Osteocyte (in vitro differentiated cells): Measurements from ENCODE around the gene KLHDC4. TPM values are rescaled to one million over a fixed set of nuclear protein-coding genes. Genes with fewer than 3 reads are reported as not detected.
"Not testable (repeated sequence)": the region's sequence is repeated elsewhere in the genome, so short reads cannot be mapped to it uniquely, and the experiment has no call there.

Experiments used
- DNase-seq: peaks from one replicate; pipeline ENCODE4 v3.0.0; 2021; ENCODE audit warnings: mixed read lengths; ENCODE audit not compliant: unreplicated experiment; ENCODE audit errors: extremely low spot score
- H3K27ac Mint-ChIP-seq: one replicate; pipeline ENCODE4 v1.8.0; 2021; ENCODE audit warnings: mild to moderate bottlenecking, mixed read lengths; ENCODE audit not compliant: unreplicated experiment
- H3K27me3 Mint-ChIP-seq: one replicate; pipeline ENCODE4 v1.8.0; 2021; ENCODE audit warnings: mixed read lengths; ENCODE audit not compliant: unreplicated experiment
- H3K36me3 Mint-ChIP-seq: one replicate; pipeline ENCODE4 v1.8.0; 2021; ENCODE audit warnings: mixed read lengths; ENCODE audit not compliant: unreplicated experiment
- H3K4me1 Mint-ChIP-seq: one replicate; pipeline ENCODE4 v1.8.0; 2021; ENCODE audit warnings: mixed read lengths; ENCODE audit not compliant: unreplicated experiment
- H3K4me3 Mint-ChIP-seq: one replicate; pipeline ENCODE4 v1.8.0; 2021; ENCODE audit warnings: mild to moderate bottlenecking, moderate library complexity, mixed read lengths; ENCODE audit not compliant: unreplicated experiment
- H3K9me3 Mint-ChIP-seq: one replicate; pipeline ENCODE4 v1.8.0; 2021; ENCODE audit warnings: mixed read lengths; ENCODE audit not compliant: unreplicated experiment
- total RNA-seq: library from RNA; stranded (reverse); gene quantifications from 2 replicates; pipeline ENCODE4 v1.2.1, GENCODE V29; 2021
- TF ChIP-seq, protein P1 (sequence below): fragments of 200-600 bp; sonication (generic); IDR thresholded peaks from 2 replicates; pipeline ENCODE4 v1.5.0; 2021; ENCODE audit warnings: antibody characterized with exemption, mild to moderate bottlenecking, moderate library complexity

KLHDC4 gene
- total RNA-seq, 1 donor from 2014 or later: 31.0 TPM

GRCh38 chr16:87685405-87685755 lies 80.4 kb downstream of the KLHDC4 start:
- Mint-ChIP-seq H3K27ac (no peak overlapping the region), H3K27me3 (no peaks in the 10 kb centered on the region), H3K4me3 (no peak overlapping the region), H3K4me1 (peaks cover 11% of the 10 kb centered on the region), H3K9me3 (no peaks in the 10 kb centered on the region), H3K36me3 (no peaks in the 10 kb centered on the region)
- TF ChIP-seq, protein P1, sequence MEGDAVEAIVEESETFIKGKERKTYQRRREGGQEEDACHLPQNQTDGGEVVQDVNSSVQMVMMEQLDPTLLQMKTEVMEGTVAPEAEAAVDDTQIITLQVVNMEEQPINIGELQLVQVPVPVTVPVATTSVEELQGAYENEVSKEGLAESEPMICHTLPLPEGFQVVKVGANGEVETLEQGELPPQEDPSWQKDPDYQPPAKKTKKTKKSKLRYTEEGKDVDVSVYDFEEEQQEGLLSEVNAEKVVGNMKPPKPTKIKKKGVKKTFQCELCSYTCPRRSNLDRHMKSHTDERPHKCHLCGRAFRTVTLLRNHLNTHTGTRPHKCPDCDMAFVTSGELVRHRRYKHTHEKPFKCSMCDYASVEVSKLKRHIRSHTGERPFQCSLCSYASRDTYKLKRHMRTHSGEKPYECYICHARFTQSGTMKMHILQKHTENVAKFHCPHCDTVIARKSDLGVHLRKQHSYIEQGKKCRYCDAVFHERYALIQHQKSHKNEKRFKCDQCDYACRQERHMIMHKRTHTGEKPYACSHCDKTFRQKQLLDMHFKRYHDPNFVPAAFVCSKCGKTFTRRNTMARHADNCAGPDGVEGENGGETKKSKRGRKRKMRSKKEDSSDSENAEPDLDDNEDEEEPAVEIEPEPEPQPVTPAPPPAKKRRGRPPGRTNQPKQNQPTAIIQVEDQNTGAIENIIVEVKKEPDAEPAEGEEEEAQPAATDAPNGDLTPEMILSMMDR: no peak
- DNase-seq: no peak

GRCh38 chr16:87684711-87685404 lies 80.9 kb downstream of the KLHDC4 start:
- Mint-ChIP-seq H3K4me3 (no peak overlapping the region), H3K4me1 (peaks cover 11% of the 10 kb centered on the region), H3K9me3 (no peaks in the 10 kb centered on the region), H3K36me3 (no peaks in the 10 kb centered on the region), H3K27me3 (no peaks in the 10 kb centered on the region), H3K27ac (no peak overlapping the region)
- TF ChIP-seq, protein P1: no peak
- DNase-seq: no peak

- Mint-ChIP-seq H3K4me3 (no peak overlapping the region), H3K36me3 (no peaks in the 10 kb centered on the region), H3K4me1 (peaks cover 11% of the 10 kb centered on the region), H3K27me3 (no peaks in the 10 kb centered on the region), H3K9me3 (no peaks in the 10 kb centered on the region), H3K27ac (no peak overlapping the region)
- TF ChIP-seq, protein P1: no peak
- no peak for DNase-seq
Observed at GRCh38 chr16:87684106-87684677, 81.6 kb downstream of the KLHDC4 start.

DNA sequence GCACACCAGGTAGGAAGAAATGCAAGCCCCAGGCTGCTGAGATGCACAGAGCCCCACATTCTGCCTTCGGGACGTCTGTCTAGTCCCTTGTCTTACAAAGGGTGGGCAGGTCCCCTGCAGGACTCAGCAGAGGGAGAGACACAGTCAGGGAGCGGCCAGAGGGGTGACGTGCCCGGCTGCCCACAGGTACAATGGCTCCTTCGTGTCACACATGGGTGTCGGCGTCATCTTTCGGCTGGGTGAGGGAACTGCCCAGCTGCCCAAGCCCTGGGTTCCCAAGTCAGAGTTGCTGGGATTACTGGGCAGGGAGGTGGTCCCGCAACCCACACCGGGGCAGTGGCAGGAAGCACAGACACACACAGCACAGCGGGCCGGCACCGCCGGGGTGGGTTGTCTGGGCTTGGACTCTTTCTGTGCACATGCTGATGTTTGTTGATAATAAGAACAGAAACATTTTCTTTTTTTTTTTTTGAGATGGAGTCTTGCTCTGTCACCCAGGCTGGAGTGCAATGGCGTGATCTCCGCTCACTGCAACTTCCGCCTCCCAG lies 82.9 kb downstream of the KLHDC4 start:
- TF ChIP-seq, protein P1: no peak
- H3K9me3 Mint-ChIP-seq: no peaks in the 10 kb centered on the region
- peaks cover 11% of the 10 kb centered on the region for H3K4me1 Mint-ChIP-seq
- DNase-seq: no peak
- H3K36me3 Mint-ChIP-seq: no peaks in the 10 kb centered on the region
- peaks cover 8% of the 10 kb centered on the region for H3K27me3 Mint-ChIP-seq
- H3K27ac Mint-ChIP-seq: no peak overlapping the region
- H3K4me3 Mint-ChIP-seq: no peak overlapping the region

- no peak overlapping the region for H3K27ac Mint-ChIP-seq
Observed at GRCh38 chr16:87681981-87682570, 83.7 kb downstream of the KLHDC4 start.

GRCh38 chr16:87681051-87681602 lies 84.7 kb downstream of the KLHDC4 start:
- peaks cover 11% of the 10 kb centered on the region for H3K4me1 Mint-ChIP-seq
- not testable (repeated sequence) for H3K4me3 Mint-ChIP-seq, H3K27ac Mint-ChIP-seq

More at GRCh38 chr16:87681981-87682570, 83.7 kb downstream of the KLHDC4 start:
- Mint-ChIP-seq H3K27me3 (peaks cover 10% of the 10 kb centered on the region), H3K4me1 (peaks cover 11% of the 10 kb centered on the region), H3K36me3 (no peaks in the 10 kb centered on the region), H3K9me3 (no peaks in the 10 kb centered on the region), H3K4me3 (no peak overlapping the region)
- no peak for DNase-seq
- TF ChIP-seq, protein P1: peak; percentile 38

More at GRCh38 chr16:87681051-87681602, 84.7 kb downstream of the KLHDC4 start:
- DNase-seq, H3K9me3 Mint-ChIP-seq, H3K36me3 Mint-ChIP-seq: not testable (repeated sequence)
- peaks cover 10% of the 10 kb centered on the region for H3K27me3 Mint-ChIP-seq
